ENCODE data around the gene PPIL4.
"Not testable (repeated sequence)": the region's sequence is repeated elsewhere in the genome, so short reads cannot be mapped to it uniquely, and the experiment has no call there.

The PPIL4 gene

DNA sequence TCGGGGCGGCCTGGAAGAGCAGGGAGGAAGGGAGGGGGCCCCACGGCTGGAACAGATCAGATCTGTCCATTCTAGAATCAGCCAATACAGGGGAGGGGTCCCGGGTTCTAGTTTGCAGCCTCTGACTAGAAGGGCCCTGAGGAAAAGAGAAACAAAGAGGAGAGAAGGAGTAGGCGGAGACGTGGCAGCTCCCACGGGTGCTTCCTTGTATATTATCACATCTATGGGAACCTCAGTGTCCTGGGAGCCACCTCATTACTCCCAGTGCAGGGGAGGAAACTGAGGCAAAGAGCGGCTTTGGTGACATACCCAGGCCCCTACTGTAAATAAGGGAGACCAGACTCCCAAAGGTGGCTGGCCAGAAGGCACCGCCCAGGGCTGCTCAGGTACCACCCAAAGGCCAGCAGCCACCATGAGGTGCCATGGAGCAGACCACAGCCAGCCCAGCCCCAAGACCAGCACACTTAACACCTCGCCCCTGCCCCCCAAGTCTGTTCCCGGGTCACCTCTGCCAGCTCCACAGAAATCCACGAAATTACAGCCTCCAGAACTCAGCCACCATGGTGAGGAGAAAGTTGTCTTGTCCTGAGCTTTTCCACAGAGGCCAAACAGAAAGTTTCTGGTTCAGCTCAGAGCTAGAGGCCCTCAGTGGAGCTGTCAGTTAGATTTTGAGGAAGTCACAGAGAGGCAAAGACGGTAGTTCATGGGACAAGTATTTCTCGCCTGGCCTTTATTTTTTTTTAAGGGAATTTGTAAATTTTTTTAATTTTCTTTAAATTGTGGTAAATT, 63.1 kb downstream of the PPIL4 start:
- FAIRE-seq, result no peak

DNA sequence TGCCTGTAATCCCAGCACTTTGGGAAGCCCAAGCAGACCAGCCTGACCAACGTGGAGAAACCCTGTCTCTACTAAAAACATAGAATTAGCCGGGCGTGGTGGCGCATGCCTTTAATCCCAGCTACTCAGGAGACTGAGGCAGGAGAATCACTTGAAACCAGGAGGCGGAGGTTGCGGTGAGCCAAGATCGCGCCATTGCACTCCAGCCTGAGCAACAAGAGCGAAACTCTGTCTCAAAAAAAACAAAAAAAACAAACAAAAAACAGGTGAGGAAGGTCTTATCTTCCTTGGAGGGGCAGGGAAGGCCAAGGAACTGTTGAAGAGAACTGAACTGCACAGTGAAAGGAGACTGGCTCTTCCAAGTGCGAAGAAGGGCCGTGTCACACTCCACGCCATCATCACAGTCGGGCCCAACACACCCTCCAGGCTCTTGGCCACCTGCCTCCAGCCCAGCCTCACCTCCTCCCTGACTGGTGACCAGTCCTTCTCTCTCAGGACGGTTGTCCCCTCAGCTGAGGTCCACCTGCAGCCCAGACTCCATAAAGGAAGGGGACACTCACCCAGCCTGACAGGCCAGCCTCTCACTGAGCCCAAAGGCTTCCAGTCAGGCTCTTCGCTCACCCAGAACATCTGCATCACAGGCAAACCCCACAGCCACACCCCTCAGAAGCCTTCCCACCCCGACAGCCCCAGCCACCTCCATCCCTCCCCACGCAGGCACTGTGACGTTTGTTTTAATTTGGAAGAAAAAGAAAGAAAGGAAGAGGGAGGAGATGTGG, 65.2 kb downstream of the PPIL4 start:
- no peak for FAIRE-seq

DNA sequence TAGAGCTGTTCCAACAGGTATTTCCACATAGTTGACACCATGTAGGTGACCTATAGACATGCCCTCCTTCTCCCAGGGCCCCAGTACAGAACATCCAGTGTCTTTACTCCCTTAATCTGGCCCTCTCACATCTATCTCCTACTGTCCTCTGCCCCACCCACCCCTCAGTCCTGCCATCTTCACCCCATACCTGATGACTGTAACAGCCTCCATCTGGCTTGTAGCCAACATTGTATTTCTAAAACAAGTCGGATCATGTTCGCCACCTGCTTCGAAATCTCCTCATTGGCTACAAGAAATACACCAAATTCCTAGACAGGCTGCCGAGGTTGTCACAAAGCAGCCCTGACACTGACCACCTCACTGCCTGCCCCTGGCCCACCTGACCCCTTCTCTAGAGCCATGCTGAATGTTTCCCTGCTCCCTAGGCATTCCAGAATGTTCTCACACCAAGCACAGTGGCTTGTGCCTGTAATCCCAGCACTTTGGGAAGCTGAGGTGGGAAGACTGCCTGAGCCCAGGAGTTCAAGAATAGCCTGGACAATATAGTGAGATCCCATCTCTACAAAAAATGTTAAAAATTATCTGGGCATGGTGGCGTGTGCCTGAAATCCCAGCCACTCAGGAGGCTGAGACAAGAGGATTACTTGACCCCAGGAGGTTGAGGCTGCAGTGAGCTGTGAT, 67.1 kb downstream of the PPIL4 start:
- FAIRE-seq, result no peak

DNA sequence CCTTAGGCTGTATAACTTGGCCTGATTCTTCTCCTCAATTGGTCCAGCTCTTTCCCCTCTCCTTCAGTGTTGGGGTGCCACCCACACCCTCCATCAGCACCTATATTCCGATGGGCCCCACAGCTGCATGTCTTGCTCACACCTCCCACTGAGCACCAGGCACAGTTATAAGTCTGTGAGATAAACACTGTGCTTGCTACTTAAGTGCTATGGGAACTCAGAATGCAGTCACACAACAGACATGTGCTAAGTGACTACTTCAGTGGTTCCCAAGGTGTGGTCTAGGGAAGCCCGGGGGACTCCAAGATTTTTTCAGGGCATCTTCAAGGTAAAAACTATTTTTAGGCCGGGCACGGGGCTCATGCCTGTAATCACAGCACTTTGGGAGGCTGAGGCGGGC, 68.3 kb downstream of the PPIL4 start:
- no peak for FAIRE-seq

DNA sequence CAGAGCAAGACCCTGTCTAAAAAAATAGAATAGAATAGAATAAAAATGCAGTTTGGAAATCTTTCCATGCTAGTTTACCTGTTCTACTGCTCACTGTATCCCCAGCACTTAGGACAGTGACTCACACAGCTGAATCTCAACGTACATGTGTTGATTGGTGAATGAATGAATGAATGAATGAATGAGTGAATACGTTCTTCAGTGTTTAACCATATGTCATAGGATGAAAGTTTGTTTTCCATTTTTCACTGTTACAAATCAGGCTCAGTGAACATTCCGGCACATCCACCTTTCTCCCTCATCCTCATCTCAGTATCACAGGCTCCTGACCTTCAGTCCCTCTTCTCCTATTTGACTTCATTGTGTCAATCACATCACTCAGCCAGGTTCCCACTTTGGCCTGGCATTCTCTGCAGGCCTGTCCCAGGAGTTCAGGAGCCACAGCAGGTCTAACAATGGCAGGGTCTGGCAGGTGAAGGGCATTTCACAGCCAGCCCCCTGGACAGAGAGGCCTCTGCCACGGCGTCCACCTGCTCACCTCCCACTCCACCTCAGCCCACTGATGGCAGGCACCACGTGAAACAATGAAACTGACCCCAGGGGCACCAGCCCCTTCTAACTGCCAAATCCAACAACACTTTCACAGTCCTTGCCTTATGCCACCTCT, 68.9 kb downstream of the PPIL4 start:
- no peak for FAIRE-seq

DNA sequence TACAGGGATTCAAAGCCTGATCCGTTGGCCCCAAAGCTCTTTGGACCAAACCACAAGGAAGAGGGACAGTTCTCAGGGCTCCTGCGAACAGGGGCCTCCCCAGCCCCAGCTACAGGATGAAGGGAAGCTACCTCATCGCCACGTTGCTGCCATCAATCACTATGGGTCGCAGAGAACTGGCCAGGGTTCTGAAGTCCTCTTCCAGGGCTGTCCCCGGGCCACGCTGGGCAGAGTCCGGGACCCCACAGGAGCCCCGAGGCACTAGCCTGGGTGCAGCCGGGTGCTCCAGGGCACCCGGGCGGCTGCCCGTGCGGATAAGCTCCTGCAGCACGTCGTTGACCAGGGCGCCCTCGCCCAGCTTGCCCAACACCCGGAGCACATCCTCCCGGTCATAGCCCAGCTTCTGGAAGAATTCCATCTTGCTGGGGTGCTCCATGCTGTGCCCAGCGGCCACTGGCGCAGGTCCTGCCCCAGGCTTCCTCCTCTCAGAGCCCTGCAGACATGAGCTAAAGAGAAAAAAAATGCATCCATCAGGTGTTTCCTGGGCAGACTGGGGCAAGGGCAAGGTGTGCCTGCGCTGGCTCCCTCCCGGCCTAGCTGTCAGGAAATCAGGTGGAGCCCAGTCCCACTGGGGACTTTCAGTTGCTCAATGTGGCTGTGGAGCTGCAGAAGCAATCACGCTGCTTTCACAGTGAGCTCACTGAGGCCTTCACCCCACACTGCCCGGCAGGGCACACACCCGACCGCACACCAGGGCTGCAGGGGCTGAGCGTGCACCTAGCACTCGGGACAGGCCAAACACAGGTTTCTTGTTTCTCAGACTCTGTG, 71.5 kb downstream of the PPIL4 start:
- FAIRE-seq, result no peak

DNA sequence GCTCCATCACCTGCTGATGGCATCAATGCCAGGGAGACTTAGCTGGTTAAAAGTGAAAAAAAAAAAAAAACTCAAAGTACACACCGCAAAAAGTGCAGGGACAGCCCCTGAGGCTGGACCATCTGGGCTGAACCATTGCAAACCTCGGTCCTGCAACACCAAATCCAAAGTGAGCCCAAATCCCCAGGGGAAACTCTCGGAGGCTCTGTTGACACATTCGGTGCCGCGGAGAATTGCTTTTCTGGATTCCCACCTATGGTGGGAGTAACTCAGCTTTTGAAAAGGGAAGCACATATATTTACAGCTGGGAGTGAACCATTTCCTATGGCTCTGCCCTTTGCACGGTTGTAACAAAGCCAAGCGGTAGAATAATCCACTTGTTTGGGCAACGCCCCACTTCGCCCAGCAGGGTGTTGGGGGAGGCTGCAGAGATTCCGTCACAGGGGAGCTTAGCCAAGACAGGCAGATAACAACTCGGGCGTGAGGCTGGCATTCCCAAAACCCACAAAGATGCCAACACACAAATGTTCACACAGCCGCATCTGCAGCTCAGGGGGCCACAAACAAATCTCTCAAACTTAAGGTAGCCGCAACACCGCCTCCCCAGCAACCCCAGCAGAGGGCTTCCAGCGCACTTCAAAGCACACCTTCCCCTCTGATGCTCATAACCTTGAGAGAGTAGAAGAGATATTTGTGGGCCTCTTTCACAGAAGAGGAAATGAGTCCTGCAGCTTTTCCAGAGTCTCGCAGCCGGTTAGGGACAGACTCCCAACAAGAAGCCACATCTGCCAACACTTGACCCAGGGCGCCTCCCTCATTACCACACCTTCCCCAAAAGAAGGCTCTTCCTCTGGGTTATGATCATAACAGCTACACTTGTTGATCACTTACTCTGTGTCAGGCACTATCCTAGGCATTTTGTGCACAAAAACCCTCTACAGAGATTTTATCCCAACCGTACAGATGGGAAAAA, 72.5 kb downstream of the PPIL4 start:
- no peak for FAIRE-seq

DNA sequence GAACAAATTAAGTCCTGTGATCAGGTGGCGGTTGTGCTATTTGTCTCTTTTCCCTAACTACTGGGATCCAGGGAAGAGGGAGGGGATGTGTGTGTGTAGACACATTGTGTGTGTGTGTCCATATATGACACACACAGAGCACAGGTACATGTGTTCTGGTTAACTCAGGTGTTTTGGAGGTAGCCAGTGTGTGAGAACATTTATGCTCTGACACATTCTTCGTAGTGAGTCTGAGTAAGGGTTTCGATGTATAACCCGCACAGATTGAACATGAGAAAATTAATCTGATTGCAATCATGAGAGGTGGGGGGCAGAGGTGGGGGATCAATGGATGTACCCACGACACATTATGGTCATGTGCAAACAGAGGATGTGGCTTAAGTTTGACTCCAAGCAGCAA, 73.6 kb downstream of the PPIL4 start:
- FAIRE-seq, result no peak

DNA sequence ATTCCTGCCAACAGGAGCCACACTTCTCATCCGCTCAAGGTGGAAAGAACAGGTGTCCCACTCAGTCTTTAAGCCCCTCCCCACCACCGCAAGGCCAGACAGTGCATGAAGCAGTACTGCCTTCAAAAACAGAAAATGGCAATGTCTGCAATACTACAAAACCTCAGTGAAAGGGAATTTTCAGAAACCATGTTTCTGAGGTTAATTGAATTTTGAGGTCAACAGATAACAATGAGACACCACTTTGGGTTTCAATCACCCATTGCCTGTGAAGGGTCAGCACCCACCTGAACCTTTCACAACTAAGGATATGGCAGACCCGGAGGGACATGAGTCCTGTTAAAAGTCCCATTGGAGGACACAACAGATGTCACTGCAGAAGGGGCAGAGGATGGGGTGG, 74.0 kb downstream of the PPIL4 start:
- FAIRE-seq, result no peak

DNA sequence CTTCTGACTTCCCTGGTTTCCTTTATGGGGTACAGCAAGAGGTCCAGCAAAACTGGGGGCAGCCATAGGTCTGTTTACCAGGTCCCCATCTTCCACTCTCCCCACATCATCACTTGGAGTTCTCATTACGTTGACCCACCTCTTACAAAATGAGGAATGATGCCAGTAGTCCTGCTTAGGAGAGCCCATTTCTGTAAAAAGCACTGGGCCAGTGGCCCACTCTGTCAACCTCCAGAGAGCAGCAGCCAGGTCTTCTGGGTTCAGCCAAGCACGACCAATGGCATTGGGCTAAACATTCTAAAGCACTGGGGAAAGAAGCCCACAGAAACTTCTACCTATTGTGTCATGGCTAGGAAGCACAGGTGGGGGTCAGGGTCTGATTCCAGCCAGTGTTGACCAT, 74.9 kb downstream of the PPIL4 start:
- no peak for FAIRE-seq

DNA sequence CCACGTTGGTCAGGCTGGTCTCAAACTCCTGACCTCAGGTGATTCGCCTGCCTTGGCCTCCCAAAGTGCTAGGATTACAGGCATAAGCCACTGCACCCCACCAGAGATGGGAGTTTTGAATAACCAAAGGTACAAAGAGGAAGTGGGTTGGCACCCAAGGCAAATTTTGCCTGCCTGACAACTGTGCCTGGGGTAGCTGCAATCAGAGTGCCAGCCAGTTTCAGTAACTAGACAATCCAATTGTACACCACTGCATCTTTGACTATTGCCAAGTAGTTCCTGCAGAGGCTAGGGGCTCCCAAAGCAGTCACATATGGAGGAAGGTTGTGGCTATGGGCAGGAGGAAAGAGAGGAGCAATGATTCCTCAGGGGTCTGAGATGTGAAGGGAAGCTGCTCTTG, 77.7 kb downstream of the PPIL4 start:
- no peak for FAIRE-seq

DNA sequence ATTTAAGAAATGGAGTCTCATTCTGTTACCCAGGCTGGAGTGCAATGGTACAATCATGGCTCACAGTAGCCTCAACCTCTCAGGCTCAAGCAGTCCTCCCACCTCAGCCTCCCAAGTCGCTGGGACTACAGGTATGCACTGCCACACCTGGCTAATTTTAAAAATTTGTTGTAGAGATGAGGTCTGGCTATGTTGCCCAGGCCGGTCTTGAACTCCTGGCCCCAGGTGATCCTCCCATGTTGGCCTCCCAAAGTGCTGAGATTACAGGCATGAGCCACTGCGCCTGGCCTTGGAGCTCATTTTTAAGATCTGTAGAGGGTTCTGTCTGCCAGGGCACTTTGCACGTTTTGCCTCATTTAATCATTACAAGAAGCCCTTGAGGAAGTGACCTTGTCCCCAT, 78.6 kb downstream of the PPIL4 start:
- FAIRE-seq, result no peak

DNA sequence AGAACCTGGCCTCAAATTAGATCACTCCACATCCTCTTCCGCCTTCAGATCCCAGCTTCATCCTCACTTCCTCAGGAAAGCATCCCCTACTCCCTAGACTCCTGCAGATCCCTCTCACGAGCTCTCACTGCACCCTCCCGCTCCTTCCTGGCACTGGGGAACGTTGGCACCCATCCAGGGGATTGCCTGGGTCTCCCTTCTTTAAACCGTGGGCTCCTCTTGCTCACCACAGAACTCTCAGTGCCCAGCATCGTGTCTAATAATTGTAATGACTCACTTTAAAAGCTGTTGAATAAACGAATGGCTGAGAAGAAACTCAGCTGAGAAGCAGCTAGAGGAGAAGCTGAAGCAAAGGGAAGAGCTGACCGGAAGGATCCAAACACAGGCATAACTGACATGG, 81.4 kb downstream of the PPIL4 start:
- FAIRE-seq, result no peak

DNA sequence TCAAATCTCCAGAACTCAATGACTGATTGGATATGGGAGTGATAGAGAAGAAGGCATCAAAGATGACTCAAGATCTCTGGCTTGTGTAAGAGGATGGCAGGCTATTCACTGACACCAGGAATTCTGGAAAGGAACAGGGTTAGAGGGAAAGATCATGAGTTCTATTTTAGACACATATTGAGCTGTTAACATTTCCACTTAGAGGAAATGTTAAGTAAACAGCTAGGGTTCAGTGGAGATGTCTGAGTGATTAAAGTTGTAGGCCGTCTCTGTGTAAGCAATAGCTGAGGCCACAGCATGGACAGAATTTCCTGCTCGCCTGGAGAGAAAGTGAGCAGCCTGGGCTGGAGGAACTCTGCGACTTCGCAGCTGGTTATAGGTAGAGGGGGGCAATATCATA, 82.1 kb downstream of the PPIL4 start:
- no peak for FAIRE-seq

DNA sequence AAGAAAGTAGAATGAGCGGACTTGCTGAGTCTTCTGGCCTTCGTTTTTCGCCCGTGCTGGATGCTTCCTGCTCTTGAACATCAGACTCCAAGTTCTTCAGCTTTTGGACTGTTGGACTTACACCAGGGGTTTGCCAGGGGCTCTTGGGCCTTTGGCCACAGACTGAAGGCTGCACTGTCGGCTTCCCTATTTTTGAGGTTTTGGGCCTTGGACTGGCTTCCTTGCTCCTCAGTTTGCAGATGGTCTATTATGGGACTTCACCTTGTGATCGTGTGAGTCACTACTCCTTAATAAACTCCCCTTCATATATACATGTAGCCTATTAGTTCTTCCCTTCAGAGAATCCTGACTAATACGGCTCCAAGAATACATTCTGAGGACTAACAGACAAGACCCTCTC, 83.1 kb downstream of the PPIL4 start:
- FAIRE-seq, result not testable (repeated sequence)

DNA sequence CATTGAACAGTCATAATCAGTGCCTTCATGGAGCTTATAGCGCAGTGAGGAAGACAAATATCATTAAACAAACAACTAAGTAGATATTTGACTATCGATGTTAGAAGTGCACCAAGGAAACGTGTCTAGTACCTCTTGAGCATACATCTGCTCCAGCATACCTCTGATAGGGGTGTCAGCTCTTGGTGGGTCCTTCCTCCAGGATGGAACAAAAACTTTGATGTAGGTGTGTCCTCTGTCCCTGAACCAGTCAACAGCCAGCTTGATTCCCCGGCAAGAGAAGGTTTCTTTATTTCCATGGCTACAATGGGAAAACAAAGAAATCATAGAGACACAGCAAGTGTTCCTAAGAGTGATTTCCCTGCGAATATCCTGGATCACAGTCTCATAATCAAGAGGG, 84.2 kb downstream of the PPIL4 start:
- no peak for FAIRE-seq

DNA sequence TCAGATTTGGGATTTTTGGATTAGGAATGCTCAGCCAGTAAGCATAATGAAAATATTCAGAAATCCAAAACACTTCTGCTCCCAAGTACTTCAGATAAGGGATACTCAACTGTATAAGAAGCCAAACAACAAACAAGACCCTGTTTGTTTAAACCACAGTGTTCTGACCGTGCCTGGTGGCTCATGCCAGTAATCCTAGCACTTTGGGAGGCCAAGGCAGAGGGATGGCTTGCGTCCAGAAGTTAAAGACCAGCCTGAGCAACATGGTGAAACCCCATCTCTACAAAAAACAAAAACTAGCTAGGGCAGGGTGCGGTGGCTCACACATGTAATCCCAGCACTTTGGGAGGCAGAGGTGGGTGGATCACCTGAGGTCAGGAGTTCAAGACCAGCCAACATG, 85.6 kb downstream of the PPIL4 start:
- not testable (repeated sequence) for FAIRE-seq

DNA sequence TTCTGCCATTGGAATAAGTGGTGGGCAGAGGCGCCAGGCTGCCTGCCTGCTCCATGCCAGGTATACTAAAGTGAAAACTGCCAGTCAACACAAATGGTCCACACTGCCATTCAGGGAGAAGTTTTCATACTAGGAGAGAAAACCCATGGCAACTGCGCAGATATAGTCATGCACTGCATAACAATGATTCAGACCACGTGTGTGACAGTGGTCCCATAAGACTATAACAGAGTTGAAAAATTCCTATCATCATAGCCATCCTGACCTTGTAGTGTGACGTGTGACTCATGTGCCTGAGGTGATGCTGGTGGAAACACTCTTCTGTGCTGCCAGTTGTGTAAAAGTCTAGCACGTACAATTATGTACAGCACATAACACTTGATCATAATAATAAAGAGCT, 86.1 kb downstream of the PPIL4 start:
- FAIRE-seq, result no peak

DNA sequence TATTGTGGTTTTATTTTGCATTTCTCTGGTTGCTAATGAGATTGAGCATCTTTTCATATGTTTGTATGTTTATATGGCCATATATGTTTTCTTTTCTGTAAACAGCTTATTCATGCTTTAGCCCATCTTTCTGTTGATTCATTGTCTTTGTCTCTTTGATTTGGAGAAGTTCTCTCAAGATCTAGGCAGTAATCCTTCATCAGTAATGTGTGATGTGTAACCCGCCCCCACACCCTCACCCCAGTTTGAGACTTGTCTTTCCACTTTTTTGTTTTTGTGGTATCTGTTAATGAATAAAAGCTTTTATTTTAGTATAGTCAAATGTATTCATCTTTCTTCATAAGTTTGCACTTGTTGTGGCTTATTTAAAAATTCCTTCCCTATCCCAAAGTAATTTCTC, 87.0 kb downstream of the PPIL4 start:
- no peak for FAIRE-seq

DNA sequence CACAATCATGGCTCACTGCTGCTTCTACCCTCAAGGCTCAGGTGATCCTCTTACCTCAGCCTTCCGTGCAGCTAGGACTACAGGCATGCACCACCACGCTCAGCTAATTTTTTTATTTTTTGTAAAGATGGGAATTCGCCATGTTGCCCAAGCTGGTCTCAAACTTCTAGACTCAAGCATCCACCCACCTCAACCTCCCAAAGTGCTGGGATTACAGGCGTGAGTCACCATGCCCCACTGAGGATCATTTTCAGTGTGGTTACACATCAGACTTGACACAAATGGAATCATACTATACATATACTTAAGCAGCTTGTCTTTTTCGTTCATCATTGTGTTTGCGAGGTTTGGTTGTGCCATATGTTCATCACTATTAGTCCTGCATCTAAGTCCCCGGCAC, 87.6 kb downstream of the PPIL4 start:
- no peak for FAIRE-seq

DNA sequence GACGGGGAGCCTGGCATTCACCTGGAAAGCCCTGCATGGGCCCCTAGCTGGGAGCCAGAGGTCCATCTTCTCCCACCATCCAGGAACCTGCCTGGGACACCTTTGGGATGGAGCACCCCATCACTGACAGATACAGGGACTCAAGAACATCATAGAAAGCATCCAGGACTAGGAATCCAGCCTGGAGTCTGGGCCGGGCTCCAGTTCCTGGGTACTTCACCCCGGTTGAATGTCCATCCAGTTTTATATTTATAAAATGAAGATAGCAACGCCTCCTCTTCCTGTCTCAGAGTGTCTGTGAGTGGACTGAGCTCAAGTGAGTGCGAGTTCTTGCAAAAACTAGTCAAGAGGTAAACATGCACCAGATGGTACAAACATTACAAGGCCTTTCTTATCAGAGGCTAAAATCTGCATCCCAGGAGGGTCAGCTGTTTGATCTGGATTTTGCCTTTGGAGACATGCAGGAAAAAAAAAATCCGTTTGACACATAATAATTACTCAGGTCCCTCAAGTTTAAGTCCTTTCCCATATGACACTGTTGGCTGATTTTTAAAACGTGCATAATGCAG, 88.4 kb downstream of the PPIL4 start:
- no peak for FAIRE-seq

Data from colon (tissue), 2 donors.